Measurements from ENCODE around the gene ARHGEF4.
"Not testable (repeated sequence)": the region's sequence is repeated elsewhere in the genome, so short reads cannot be mapped to it uniquely, and the experiment has no call there.

Gene ARHGEF4

GRCh38 chr2:130892793-130893785 lies 56.4 kb downstream of the ARHGEF4 start:
- H3K4me3 ChIP-seq (ENCODE audit: low read length): no peak overlapping the region
- no peak for DNase-seq (ENCODE audit: low read depth)
- TF ChIP-seq CTCF (conservative IDR thresholded peaks at IDR 0.05; ENCODE audit: low read depth, low read length): no peak

GRCh38 chr2:130894326-130894942 lies 57.7 kb downstream of the ARHGEF4 start:
- DNase-seq (ENCODE audit: low read depth): no peak
- no peak overlapping the region for H3K4me3 ChIP-seq (ENCODE audit: low read length)
- TF ChIP-seq CTCF (conservative IDR thresholded peaks at IDR 0.05; ENCODE audit: low read depth, low read length): no peak

DNA sequence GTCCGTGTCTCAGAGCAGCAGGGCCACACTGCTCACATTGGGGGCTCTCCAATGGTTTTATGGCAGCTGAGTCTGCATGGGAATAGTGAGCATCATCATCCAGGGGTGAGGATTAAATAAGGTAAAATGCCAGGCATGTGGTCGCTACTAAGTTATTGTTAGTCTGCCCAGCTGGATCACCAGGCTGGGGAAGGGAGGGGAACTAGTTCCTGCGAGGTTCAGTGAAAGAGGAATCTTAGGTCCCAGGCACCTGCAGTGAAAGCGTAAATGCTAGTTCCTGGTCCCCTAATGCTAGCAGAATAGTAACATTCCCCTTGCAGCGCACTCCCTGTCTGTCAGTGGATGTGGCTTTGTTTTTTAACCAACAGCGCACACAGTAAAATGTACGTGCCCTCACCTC lies 60.1 kb downstream of the ARHGEF4 start:
- no peak overlapping the region for H3K4me3 ChIP-seq (ENCODE audit: low read length)
- no peak for DNase-seq (ENCODE audit: low read depth)
- TF ChIP-seq CTCF (conservative IDR thresholded peaks at IDR 0.05; ENCODE audit: low read depth, low read length): no peak

- no peak for TF ChIP-seq CTCF (conservative IDR thresholded peaks at IDR 0.05; ENCODE audit: low read depth, low read length)
- H3K4me3 ChIP-seq (ENCODE audit: low read length): no peak overlapping the region
- DNase-seq (ENCODE audit: low read depth): no peak
Observed at GRCh38 chr2:130898553-130898952, 61.8 kb downstream of the ARHGEF4 start.

DNA sequence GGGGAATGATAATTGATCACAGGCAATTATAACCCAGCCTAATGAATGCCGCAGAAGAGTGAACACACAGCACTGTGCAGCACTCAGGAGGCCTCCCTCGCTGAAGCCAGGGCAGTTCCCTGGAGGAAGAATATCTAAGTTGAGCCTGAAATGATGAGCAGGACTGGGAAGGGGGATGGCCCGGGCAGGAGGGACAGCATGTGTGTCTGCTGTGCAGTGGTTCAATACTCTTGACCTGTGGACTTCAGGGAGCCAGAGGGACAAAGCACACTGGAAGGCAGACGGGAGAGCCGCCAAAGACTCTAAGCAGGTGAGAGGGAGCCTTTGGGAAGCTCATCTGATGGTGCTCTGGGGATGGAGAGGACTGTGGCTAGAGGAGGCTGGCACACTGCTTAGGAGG lies 62.6 kb downstream of the ARHGEF4 start:
- DNase-seq (ENCODE audit: low read depth): no peak
- H3K4me3 ChIP-seq (ENCODE audit: low read length): no peak overlapping the region
- TF ChIP-seq CTCF (conservative IDR thresholded peaks at IDR 0.05; ENCODE audit: low read depth, low read length): no peak

GRCh38 chr2:130901061-130901460 lies 64.3 kb downstream of the ARHGEF4 start:
- no peak for TF ChIP-seq CTCF (conservative IDR thresholded peaks at IDR 0.05; ENCODE audit: low read depth, low read length)
- no peak overlapping the region for H3K4me3 ChIP-seq (ENCODE audit: low read length)
- no peak for DNase-seq (ENCODE audit: low read depth)

GRCh38 chr2:130901626-130902025 lies 64.9 kb downstream of the ARHGEF4 start:
- not testable (repeated sequence) for DNase-seq (ENCODE audit: low read depth); H3K4me3 ChIP-seq (ENCODE audit: low read length)

Data from retinal pigment epithelial cell (primary cell).